ENCODE measurements around the gene TECPR2. TPM values are rescaled to one million over a fixed set of nuclear protein-coding genes. Genes with fewer than 3 reads are reported as not detected.

The TECPR2 gene
- total RNA-seq, 2 donors from 2014 or later: 27.7 to 28.0 TPM

DNA sequence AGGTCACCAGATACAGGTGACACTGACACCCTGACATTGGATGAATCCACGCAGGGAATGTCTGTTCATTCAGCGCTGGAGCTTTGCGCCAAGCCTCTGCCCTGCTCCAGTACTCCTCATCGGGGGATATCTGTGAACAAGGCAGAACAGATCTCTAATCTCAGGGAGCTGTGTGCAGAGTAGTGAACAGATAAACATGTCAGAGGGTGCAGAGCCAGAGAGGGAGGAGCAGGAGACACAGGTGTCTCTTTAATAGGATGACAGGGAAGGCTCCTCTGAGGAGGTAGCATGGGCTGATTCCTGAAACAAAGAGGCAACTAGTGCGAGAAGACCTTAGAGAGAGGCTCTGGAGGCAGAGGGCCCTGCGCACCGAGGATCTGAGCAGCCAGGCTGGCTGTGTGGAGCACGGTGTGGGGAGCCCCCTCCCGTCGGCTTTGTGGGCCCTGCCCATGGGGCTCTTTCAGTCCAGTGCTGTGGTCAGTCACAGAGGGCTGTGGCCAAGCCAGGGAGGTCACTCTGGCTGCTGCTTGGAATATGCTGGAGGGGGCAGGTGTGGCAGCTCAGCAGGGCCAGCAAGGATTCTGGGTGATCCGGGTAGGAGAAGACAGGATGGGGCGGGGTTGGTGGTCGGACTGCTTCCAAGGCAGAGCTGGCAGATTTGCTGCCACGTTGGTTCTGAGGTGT is 55.6 kb downstream of the TECPR2 start:
- Mint-ChIP-seq H3K9me3 (no peaks in the 10 kb centered on the region), H3K27ac (peak overlapping the region; percentile 12), H3K4me1 (peaks cover 3% of the 10 kb centered on the region), H3K4me3 (no peak overlapping the region), H3K36me3 (ENCODE audit: low read depth) (peaks cover 32% of the 10 kb centered on the region), H3K27me3 (ENCODE audit: insufficient read depth) (no peaks in the 10 kb centered on the region)
- DNase-seq: no peak
- Histone ChIP-seq H3K36me3 (ENCODE audit: control insufficient read depth, insufficient read depth, low read length) (peaks cover 9% of the 10 kb centered on the region), H3K4me1 (ENCODE audit: control insufficient read depth, insufficient read depth, low read length) (no peaks in the 10 kb centered on the region), H3K27ac (ENCODE audit: low read depth, low read length) (no peak overlapping the region), H3K9me3 (ENCODE audit: control insufficient read depth, low read length) (no peaks in the 10 kb centered on the region), H3K9ac (ENCODE audit: extremely low read depth, low read length, poor library complexity, severe bottlenecking) (no peak overlapping the region), H3K27me3 (ENCODE audit: control insufficient read depth, insufficient read depth, low read length, poor library complexity, severe bottlenecking) (no peaks in the 10 kb centered on the region), H3K4me3 (ENCODE audit: low read length) (no peak overlapping the region)
- TF ChIP-seq, protein P1, sequence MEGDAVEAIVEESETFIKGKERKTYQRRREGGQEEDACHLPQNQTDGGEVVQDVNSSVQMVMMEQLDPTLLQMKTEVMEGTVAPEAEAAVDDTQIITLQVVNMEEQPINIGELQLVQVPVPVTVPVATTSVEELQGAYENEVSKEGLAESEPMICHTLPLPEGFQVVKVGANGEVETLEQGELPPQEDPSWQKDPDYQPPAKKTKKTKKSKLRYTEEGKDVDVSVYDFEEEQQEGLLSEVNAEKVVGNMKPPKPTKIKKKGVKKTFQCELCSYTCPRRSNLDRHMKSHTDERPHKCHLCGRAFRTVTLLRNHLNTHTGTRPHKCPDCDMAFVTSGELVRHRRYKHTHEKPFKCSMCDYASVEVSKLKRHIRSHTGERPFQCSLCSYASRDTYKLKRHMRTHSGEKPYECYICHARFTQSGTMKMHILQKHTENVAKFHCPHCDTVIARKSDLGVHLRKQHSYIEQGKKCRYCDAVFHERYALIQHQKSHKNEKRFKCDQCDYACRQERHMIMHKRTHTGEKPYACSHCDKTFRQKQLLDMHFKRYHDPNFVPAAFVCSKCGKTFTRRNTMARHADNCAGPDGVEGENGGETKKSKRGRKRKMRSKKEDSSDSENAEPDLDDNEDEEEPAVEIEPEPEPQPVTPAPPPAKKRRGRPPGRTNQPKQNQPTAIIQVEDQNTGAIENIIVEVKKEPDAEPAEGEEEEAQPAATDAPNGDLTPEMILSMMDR (conservative IDR thresholded peaks at IDR 0.05): no peak
- WGBS, 2 experiments (ENCODE audit: insufficient coverage in 1 of 2, insufficient read length in 1 of 2): 93 to 95% methylated on average over 11 to 14 of the region's 14 CpGs

DNA sequence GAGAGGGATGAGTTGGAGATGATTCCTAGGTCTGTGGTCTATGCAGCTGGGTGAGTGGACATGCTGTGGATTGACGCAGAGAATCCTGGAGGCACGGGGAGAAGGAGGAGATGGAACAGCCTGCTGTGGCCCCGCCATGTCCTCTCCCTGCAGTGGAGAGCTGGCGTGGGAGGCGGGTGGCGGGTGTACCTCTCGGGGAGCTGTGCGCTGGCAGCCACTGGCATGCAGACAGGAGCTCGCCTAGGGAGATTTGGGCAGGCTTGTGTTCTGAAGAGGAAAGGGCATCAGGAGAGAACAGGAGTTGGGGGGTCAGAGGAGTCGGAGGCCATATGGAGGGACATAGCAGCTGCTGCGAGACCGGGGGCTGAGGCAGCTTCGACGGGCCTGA is 56.1 kb downstream of the TECPR2 start:
- H3K27me3 ChIP-seq (ENCODE audit: control insufficient read depth, insufficient read depth, low read length, poor library complexity, severe bottlenecking): no peaks in the 10 kb centered on the region
- H3K4me3 ChIP-seq (ENCODE audit: low read length): no peak overlapping the region
- DNase-seq: no peak
- H3K36me3 ChIP-seq (ENCODE audit: control insufficient read depth, insufficient read depth, low read length): peaks cover 12% of the 10 kb centered on the region
- H3K4me1 ChIP-seq (ENCODE audit: control insufficient read depth, insufficient read depth, low read length): no peaks in the 10 kb centered on the region
- no peak overlapping the region for H3K4me3 Mint-ChIP-seq
- peaks cover 32% of the 10 kb centered on the region for H3K36me3 Mint-ChIP-seq (ENCODE audit: low read depth)
- H3K27ac Mint-ChIP-seq: peak overlapping the region; percentile 81
- no peaks in the 10 kb centered on the region for H3K9me3 Mint-ChIP-seq
- H3K9me3 ChIP-seq (ENCODE audit: control insufficient read depth, low read length): no peaks in the 10 kb centered on the region
- H3K9ac ChIP-seq (ENCODE audit: extremely low read depth, low read length, poor library complexity, severe bottlenecking): no peak overlapping the region
- no peak overlapping the region for H3K27ac ChIP-seq (ENCODE audit: low read depth, low read length)
- H3K27me3 Mint-ChIP-seq (ENCODE audit: insufficient read depth): no peaks in the 10 kb centered on the region
- 94 to 98% methylated on average over 9 to 14 of the region's 14 CpGs for WGBS, 2 experiments (ENCODE audit: insufficient coverage in 1 of 2, insufficient read length in 1 of 2)
- TF ChIP-seq, protein P1 (conservative IDR thresholded peaks at IDR 0.05): no peak
- H3K4me1 Mint-ChIP-seq: peaks cover 3% of the 10 kb centered on the region

DNA sequence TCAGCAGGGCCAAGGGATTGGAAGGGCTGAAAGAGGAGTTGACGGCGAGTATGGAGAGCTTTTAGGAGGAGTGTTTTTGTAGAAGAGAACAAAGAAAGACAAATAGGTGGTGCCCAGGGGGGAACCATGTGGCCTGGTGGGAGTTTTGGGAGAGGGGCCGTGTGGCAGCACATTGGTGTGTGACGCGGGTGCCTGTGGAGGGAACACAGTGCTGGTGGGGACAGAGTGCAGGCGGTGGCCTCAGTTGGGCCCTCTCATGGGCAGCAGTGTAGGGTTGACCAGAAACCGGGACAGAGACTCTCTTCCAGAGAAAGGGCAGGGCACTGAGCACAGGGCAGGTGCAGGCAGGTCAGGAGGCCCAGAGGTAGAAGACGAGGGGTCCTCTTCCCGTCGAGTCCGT is 56.5 kb downstream of the TECPR2 start:
- Histone ChIP-seq H3K27me3 (ENCODE audit: control insufficient read depth, insufficient read depth, low read length, poor library complexity, severe bottlenecking) (no peaks in the 10 kb centered on the region), H3K4me1 (ENCODE audit: control insufficient read depth, insufficient read depth, low read length) (no peaks in the 10 kb centered on the region), H3K4me3 (ENCODE audit: low read length) (no peak overlapping the region), H3K9ac (ENCODE audit: extremely low read depth, low read length, poor library complexity, severe bottlenecking) (no peak overlapping the region), H3K9me3 (ENCODE audit: control insufficient read depth, low read length) (no peaks in the 10 kb centered on the region), H3K27ac (ENCODE audit: low read depth, low read length) (no peak overlapping the region), H3K36me3 (ENCODE audit: control insufficient read depth, insufficient read depth, low read length) (peaks cover 14% of the 10 kb centered on the region)
- TF ChIP-seq, protein P1 (conservative IDR thresholded peaks at IDR 0.05): no peak
- Mint-ChIP-seq H3K9me3 (no peaks in the 10 kb centered on the region), H3K27me3 (ENCODE audit: insufficient read depth) (no peaks in the 10 kb centered on the region), H3K4me1 (peaks cover 3% of the 10 kb centered on the region), H3K4me3 (no peak overlapping the region), H3K27ac (peak overlapping the region; percentile 81), H3K36me3 (ENCODE audit: low read depth) (peaks cover 30% of the 10 kb centered on the region)
- 94 to 95% methylated on average over 8 to 11 of the region's 11 CpGs for WGBS, 2 experiments (ENCODE audit: insufficient coverage in 1 of 2, insufficient read length in 1 of 2)
- DNase-seq: no peak
